Thyroid gland (tissue), 4 donors: ENCODE results near the gene GNG7.

Source experiments
- CTCF ChIP-seq, 6 experiments: fragments of 200-600 bp in 3 of 6; fragments of 450-650 bp in 3 of 6; sonication (generic) in 3 of 6; IDR thresholded peaks; one replicate each; pipeline ENCODE4 v1.5.1; 2016 to 2019; ENCODE audit warnings: antibody characterized with exemption in 6 of 6, mild to moderate bottlenecking in 2 of 6, inconsistent platforms in 1 of 6, moderate library complexity in 1 of 6
- POLR2A ChIP-seq, 2 donors: fragments of 450-650 bp; IDR thresholded peaks; one replicate each; pipeline ENCODE4 v1.6.1; 2017; ENCODE audit warnings: antibody characterized with exemption in 2 of 2, mild to moderate bottlenecking in 2 of 2, moderate library complexity in 1 of 2

- TF ChIP-seq CTCF (IDR thresholded peaks at IDR 0.05) (no peak), POLR2A (IDR thresholded peaks at IDR 0.05) (no peak)
Observed at GRCh38 chr19:2600914-2601870, 101.3 kb downstream of the GNG7 start.
